Lower leg skin (tissue), 4 donors: ENCODE data around the gene EVI5L. TPM values are rescaled to one million over a fixed set of nuclear protein-coding genes. Genes with fewer than 3 reads are reported as not detected.

Experiments used
- DNase-seq, 2 donors: peaks; one replicate each; pipeline ENCODE4 v3.0.0-alpha.2; 2019; ENCODE audit warnings: low spot score in 2 of 2
- H3K4me3 ChIP-seq: fragments of 200-600 bp; sonication (generic); 2 replicates; pipeline ENCODE4 v1.5.1; 2017; ENCODE audit warnings: mild to moderate bottlenecking, low read depth; ENCODE audit not compliant: poor library complexity, severe bottlenecking
- POLR2A ChIP-seq, 2 donors: fragments of 450-650 bp; IDR thresholded peaks; one replicate each; pipeline ENCODE4 v1.6.1; 2016 to 2017; ENCODE audit warnings: antibody characterized with exemption in 2 of 2, mild to moderate bottlenecking in 1 of 2, moderate library complexity in 1 of 2
- WGBS, 2 donors: methylation state at CpG; one replicate each; pipeline ENCODE4 v1.1.5; 2018; 5-methylcytosine and 5-hydroxymethylcytosine counted together
- intact Hi-C: fragments of 100-400 bp; cut with DNase I; formaldehyde crosslinking; loops from one replicate; pipeline ENCODE4 v1.15.0; 2023; ENCODE audit warnings: low total_unique reads
- total RNA-seq, 4 donors: library from RNA; depleted of rRNA; stranded (reverse); fragments of >200 nt; gene quantifications; one replicate each; pipeline ENCODE4 v1.1.0, GENCODE V29; 2016
- TF ChIP-seq, protein P1 (sequence below), 3 donors: fragments of 450-650 bp; IDR thresholded peaks; one replicate each; pipeline ENCODE4 v1.5.1; 2016; ENCODE audit warnings: antibody characterized with exemption in 3 of 3, mild to moderate bottlenecking in 3 of 3, moderate library complexity in 2 of 3

The EVI5L gene
- total RNA-seq, 4 donors from 2014 or later = 16.2 to 23.3 (median 20.0) TPM

DNA sequence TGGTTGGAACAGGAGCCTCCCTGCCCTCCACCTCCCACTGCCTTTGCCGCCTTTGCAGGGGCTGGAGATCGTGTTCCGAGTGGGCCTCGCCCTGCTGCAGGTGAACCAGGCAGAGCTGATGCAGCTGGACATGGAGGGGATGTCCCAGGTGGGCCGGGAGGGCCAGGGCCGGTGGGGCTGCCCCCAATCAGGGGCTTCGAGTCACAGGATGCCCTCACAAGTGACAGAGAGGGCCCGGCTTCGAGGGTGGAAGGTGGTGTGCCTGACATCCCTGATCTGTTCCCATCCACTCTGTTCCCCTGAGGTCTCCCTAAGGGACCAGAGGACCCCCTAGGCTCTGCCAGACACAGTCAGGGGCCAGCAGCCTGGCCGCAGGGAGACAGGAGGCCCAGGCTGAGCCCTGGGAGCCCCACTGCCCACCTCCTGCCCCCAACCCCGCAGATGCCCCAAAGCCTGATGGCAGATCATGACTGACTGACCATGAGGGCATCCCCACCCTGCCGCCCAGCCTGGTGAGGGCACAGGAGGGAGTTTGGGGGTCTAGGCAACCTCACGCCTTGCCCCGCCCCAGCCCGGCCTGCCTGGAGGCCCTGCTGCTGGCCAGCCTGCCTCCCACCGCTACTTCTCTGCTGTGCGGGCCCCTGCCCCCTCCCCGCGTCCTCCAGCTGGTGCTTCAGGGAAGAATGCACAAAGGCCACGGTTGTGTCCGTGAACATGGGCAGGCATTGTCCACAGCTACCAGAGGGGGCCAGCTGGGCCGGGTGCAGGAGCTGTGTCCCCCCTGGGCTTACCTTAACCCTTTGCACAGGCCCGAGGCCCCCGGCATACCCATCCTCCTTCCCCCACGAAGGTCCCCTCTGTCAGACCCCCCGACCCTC lies 21.8 kb downstream of the EVI5L start:
- no peak overlapping the region for H3K4me3 ChIP-seq
- TF ChIP-seq POLR2A (IDR thresholded peaks at IDR 0.05) = no peak
- TF ChIP-seq, protein P1, sequence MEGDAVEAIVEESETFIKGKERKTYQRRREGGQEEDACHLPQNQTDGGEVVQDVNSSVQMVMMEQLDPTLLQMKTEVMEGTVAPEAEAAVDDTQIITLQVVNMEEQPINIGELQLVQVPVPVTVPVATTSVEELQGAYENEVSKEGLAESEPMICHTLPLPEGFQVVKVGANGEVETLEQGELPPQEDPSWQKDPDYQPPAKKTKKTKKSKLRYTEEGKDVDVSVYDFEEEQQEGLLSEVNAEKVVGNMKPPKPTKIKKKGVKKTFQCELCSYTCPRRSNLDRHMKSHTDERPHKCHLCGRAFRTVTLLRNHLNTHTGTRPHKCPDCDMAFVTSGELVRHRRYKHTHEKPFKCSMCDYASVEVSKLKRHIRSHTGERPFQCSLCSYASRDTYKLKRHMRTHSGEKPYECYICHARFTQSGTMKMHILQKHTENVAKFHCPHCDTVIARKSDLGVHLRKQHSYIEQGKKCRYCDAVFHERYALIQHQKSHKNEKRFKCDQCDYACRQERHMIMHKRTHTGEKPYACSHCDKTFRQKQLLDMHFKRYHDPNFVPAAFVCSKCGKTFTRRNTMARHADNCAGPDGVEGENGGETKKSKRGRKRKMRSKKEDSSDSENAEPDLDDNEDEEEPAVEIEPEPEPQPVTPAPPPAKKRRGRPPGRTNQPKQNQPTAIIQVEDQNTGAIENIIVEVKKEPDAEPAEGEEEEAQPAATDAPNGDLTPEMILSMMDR (IDR thresholded peaks at IDR 0.05) = no peak
- 89 to 93% methylated on average over 24 to 25 of the region's 26 CpGs for WGBS, 2 donors
- intact Hi-C loops = loop anchor here (5.0 to 10.0 kb wide), 2 partner anchors 75 to 153 kb away; partner anchors contain the start of genes CTXN1 and ELAVL1
- no peak for DNase-seq

DNA sequence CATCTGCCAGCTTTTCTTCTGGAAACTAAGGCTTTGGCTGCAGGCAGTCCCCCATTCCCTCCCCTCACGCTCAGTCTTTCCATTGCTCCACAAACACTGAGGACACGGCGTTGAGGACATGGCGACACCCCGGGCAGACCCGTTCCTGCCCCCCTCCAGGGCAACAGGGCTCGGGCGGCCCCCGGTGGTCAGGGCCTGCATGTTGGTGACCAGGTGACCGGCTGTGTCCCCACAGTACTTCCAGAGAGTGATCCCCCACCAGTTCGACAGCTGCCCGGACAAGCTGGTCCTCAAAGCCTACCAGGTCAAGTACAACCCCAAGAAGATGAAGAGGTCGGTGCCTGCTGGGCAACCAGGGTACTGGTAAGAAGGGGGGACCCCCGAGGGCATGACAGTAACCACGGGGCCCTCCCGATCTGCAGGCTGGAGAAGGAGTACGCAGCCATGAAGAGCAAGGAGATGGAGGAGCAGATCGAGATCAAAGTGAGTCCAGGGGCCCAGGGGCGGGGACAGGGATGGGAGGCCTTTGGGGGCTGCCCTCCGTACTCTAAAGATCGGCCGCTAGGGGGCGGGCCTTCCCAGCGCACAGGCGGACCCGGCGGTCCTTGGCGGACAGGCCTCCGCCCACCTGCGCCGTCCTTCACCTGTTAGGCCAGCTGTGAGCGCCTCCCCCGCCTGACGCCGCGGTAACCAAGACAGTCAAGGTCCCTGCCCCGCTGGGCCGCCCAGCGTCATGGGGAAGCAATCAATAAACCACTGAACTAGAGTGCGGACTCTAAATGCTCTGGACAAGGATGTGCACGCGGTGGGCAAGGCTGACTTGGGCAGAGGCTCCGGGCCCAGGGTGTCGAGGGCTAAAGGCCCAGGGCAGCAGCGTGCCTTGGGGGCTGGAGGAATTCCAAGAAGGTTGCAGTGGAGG lies 23.1 kb downstream of the EVI5L start:
- 32 to 34% methylated on average over 43 to 45 of the region's 45 CpGs for WGBS, 2 donors
- no peak overlapping the region for H3K4me3 ChIP-seq
- TF ChIP-seq, protein P1 (IDR thresholded peaks at IDR 0.05) = peak in 1 of 3 donors; percentile 7
- TF ChIP-seq POLR2A (IDR thresholded peaks at IDR 0.05) = no peak
- no peak for DNase-seq
- intact Hi-C loops = loop anchor here (5.0 to 10.0 kb wide), 2 partner anchors 74 to 152 kb away; partner anchors contain the start of genes CTXN1 and ELAVL1

DNA sequence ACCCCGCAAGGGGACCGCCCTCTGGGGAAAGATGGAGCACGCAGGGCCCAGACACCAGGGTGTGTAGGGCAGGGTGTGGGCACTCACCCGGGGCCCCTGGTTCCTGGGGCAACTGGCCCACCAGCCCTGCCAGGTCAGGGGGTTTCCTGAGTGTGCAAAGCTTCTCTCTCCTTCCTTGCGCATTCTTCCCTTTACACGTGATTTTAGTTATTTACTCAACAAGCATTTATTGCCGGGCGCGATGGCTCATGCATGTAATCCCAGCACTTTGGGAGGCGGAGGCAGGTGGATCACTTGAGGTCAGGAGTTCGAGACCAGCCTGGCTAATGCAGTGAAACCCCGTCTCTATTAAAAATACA lies 23.7 kb downstream of the EVI5L start:
- 84% methylated on average over 12 of the region's 12 CpGs for WGBS, 2 donors
- intact Hi-C loops = loop anchor here (5.0 to 10.0 kb wide), 2 partner anchors 74 to 151 kb away; partner anchors contain the start of genes CTXN1 and ELAVL1
- no peak for TF ChIP-seq POLR2A (IDR thresholded peaks at IDR 0.05)
- TF ChIP-seq, protein P1 (IDR thresholded peaks at IDR 0.05) = no peak
- DNase-seq = no peak
- no peak overlapping the region for H3K4me3 ChIP-seq

DNA sequence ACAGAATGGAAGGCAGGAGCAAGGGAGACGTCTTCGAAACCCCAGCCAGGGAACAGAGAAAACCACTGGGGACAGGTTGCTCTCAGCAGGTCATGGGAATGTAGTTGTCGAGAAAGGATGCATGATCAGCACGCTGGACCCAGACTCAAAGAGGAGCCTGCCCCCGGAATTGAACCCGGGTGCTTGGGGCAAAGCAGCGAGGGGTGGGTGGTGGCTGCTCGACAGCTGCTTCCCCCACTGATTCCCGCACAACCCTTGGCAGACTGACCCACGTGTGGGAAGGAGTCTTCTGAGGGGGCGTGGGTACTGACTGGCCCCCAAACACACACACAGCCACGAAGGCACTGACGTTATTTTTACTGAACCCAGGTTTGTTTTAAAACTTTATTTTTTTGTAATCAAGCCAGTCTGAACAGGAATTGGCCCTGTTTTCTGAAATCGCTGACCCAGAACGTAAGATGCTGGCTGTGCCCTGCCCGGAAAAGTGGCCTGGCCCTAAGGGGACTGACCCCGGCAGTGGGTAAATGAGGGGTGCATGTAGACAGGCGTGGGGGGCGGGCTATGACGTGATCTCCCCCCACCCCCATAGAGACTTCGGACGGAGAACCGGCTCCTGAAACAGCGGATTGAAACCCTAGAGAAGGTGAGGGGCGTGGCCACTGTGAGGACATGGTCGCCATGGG lies 25.5 kb downstream of the EVI5L start:
- TF ChIP-seq, protein P1 (IDR thresholded peaks at IDR 0.05) = no peak
- no peak for TF ChIP-seq POLR2A (IDR thresholded peaks at IDR 0.05)
- H3K4me3 ChIP-seq = no peak overlapping the region
- intact Hi-C loops = loop anchor here (10.0 kb wide), 1 partner anchor 149 kb away; the partner anchor contains the start of gene ELAVL1
- no peak for DNase-seq
- 90 to 91% methylated on average over 26 of the region's 26 CpGs for WGBS, 2 donors

DNA sequence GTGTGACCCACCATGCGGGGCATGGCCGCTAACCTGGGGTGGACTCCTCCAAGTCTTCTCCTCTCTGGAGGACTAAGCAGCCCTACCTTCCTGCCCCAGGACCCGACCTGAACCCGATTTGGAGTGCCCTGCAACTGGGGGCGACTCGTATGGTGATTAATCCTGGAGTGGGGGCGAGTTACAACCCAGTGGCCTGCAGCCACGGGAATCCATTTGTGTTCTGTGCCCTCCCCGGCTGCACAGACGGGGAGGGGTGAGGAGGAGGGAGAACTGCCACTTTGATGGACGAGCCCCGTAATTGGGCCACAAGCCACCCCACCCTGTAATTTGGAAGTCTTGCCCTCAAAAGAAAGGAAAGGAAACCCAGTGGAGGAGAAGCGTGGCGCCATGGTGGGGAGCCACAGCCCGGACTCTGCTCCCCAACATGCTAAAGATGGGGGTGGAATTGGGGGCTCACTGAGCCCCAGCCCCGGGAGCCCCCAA lies 26.1 kb downstream of the EVI5L start:
- TF ChIP-seq, protein P1 (IDR thresholded peaks at IDR 0.05) = no peak
- no peak for TF ChIP-seq POLR2A (IDR thresholded peaks at IDR 0.05)
- 80 to 84% methylated on average over 16 of the region's 16 CpGs for WGBS, 2 donors
- intact Hi-C loops = loop anchor here (10.0 kb wide), 1 partner anchor 149 kb away; the partner anchor contains the start of gene ELAVL1
- H3K4me3 ChIP-seq = no peak overlapping the region
- no peak for DNase-seq
